Endothelial cell of umbilical vein (primary cell): ENCODE measurements around the gene PRKAR2B.

Source experiments
- CTCF ChIP-seq, 2 donors: IDR thresholded peaks; 1 replicate in 1 of 2; 2 replicates in 1 of 2; pipeline ENCODE4 v1.5.1; 2011; ENCODE audit warnings: low read length in 2 of 2, mild to moderate bottlenecking in 2 of 2, moderate library complexity in 2 of 2, control low read depth in 1 of 2, inconsistent platforms in 1 of 2, low read depth in 1 of 2; ENCODE audit not compliant: insufficient read depth in 1 of 2; ENCODE audit errors: extremely low read depth in 1 of 2
- EZH2 ChIP-seq: IDR thresholded peaks from 2 replicates; pipeline ENCODE4 v1.6.1; 2012; ENCODE audit warnings: borderline replicate concordance, low read depth, mild to moderate bottlenecking, moderate library complexity, low read length, inconsistent platforms; ENCODE audit not compliant: severe bottlenecking
- FOS ChIP-seq: IDR thresholded peaks from 2 replicates; pipeline ENCODE4 v1.6.1; 2011; ENCODE audit warnings: mild to moderate bottlenecking, low read length, moderate library complexity, borderline replicate concordance; ENCODE audit not compliant: insufficient read depth
- GATA2 ChIP-seq: IDR thresholded peaks from 2 replicates; pipeline ENCODE4 v1.7.0; 2011; ENCODE audit warnings: low read depth, mild to moderate bottlenecking, moderate library complexity, mixed read lengths, low read length; ENCODE audit not compliant: insufficient read length, insufficient read depth
- JUN ChIP-seq: IDR thresholded peaks from 2 replicates; pipeline ENCODE4 v1.6.1; 2011; ENCODE audit warnings: borderline replicate concordance, low read depth; ENCODE audit not compliant: insufficient read length, insufficient read depth
- MAX ChIP-seq: IDR thresholded peaks from 2 replicates; pipeline ENCODE4 v1.6.1; 2011; ENCODE audit not compliant: insufficient read depth, insufficient read length
- MYC ChIP-seq: IDR thresholded peaks from one replicate; pipeline ENCODE4 v1.6.1; 2011; ENCODE audit warnings: mild to moderate bottlenecking, low read depth, low read length
- POLR2A ChIP-seq: IDR thresholded peaks from 2 replicates; pipeline ENCODE4 v1.6.1; 2012; ENCODE audit warnings: low read depth, mild to moderate bottlenecking, control low read depth, low read length
- POLR2AphosphoS5 ChIP-seq: IDR thresholded peaks from 2 replicates; pipeline ENCODE4 v1.6.1; 2012; ENCODE audit warnings: low read depth, mild to moderate bottlenecking, control low read depth, low read length, moderate library complexity; ENCODE audit not compliant: insufficient read depth

GRCh38 chr7:107209565-107209964, 165.1 kb downstream of the PRKAR2B start:
- TF ChIP-seq CTCF (IDR thresholded peaks at IDR 0.05; ENCODE audit: extremely low read depth in 1 of 2, insufficient read depth in 1 of 2, low read depth in 1 of 2, low read length in 2 of 2) (no peak), EZH2 (no peak), JUN (no peak), POLR2A (no peak), POLR2AphosphoS5 (no peak), FOS (no peak), MYC (no peak), MAX (no peak), GATA2 (no peak)
